GM21786 (cell line): Measurements from ENCODE around the gene CCRL2.
A peak's percentile ranks its signal among the peaks of the same experiment; 100 is the strongest.

Experiments used
- ATAC-seq: cut with Tn5 transposase; IDR thresholded peaks from one replicate; pipeline ENCODE4 v1.9.1; 2021; ENCODE audit not compliant: unreplicated experiment

The CCRL2 gene

GRCh38 chr3:46406788-46407611, at the start of gene CCRL2, which contains the start of gene CCR5AS:
CCRL2 (plus strand) TSS chr3:46407259; CDS start chr3:46408080, 821 bp downstream.
CCR5AS (minus strand) TSS chr3:46407066.
- ATAC-seq = no peak

- no peak for ATAC-seq
Measured at GRCh38 chr3:46358466-46358865, 48.6 kb upstream of the CCRL2 start.

- peak; percentile 53 for ATAC-seq
Measured at GRCh38 chr3:46359733-46360493, 47.1 kb upstream of the CCRL2 start.

- no peak for ATAC-seq
Measured at GRCh38 chr3:46360907-46361306, 46.2 kb upstream of the CCRL2 start.

GRCh38 chr3:46361408-46362283, 45.4 kb upstream of the CCRL2 start:
- ATAC-seq = no peak

- ATAC-seq = no peak
Measured at GRCh38 chr3:46365041-46365440, 42.0 kb upstream of the CCRL2 start.

- ATAC-seq = no peak
Measured at GRCh38 chr3:46365737-46366524, 41.1 kb upstream of the CCRL2 start.

- ATAC-seq = no peak
Measured at GRCh38 chr3:46367811-46368210, 39.2 kb upstream of the CCRL2 start.

GRCh38 chr3:46368569-46368968, 38.5 kb upstream of the CCRL2 start:
- ATAC-seq = peak; percentile 61

- ATAC-seq = no peak
Measured at GRCh38 chr3:46369151-46369550, 37.9 kb upstream of the CCRL2 start.

- no peak for ATAC-seq
Measured at GRCh38 chr3:46369675-46370132, 37.4 kb upstream of the CCRL2 start.

- ATAC-seq = no peak
Measured at GRCh38 chr3:46370839-46371518, 36.1 kb upstream of the CCRL2 start, which contains the start of gene CCR5. CCR5 (plus strand) TSS chr3:46370946; CDS start chr3:46372903, 1,957 bp downstream.

GRCh38 chr3:46371519-46372340, 35.3 kb upstream of the CCRL2 start:
- ATAC-seq = no peak

GRCh38 chr3:46372492-46373359, 34.3 kb upstream of the CCRL2 start:
- ATAC-seq = no peak

- no peak for ATAC-seq
Measured at GRCh38 chr3:46374755-46375154, 32.3 kb upstream of the CCRL2 start.

- ATAC-seq = no peak
Measured at GRCh38 chr3:46375218-46375617, 31.8 kb upstream of the CCRL2 start.

- no peak for ATAC-seq
Measured at GRCh38 chr3:46375814-46376213, 31.2 kb upstream of the CCRL2 start.
